Mesothelial cell of epicardium (in vitro differentiated cells): ENCODE results near the gene SLC39A1. TPM values are rescaled to one million over a fixed set of nuclear protein-coding genes. Genes with fewer than 3 reads are reported as not detected.
"Not testable (repeated sequence)": the region's sequence is repeated elsewhere in the genome, so short reads cannot be mapped to it uniquely, and the experiment has no call there.

ENCODE experiments used
- DNase-seq, 2 experiments: peaks; one replicate each; pipeline ENCODE4 v3.0.0; 2021; ENCODE audit warnings: low spot score in 2 of 2; ENCODE audit not compliant: unreplicated experiment in 2 of 2
- H3K27ac Mint-ChIP-seq: 2 replicates; pipeline ENCODE4 v1.8.0; 2021; ENCODE audit warnings: mixed read lengths
- H3K27me3 Mint-ChIP-seq: 2 replicates; pipeline ENCODE4 v1.8.0; 2021; ENCODE audit warnings: low read depth, mixed read lengths
- H3K36me3 Mint-ChIP-seq: 2 replicates; pipeline ENCODE4 v1.8.0; 2021; ENCODE audit warnings: mixed read lengths
- H3K4me1 Mint-ChIP-seq: 2 replicates; pipeline ENCODE4 v1.8.0; 2021; ENCODE audit warnings: mixed read lengths
- H3K4me3 Mint-ChIP-seq: 2 replicates; pipeline ENCODE4 v1.8.0; 2021; ENCODE audit warnings: mild to moderate bottlenecking, moderate library complexity, mixed read lengths
- H3K9me3 Mint-ChIP-seq: 2 replicates; pipeline ENCODE4 v1.8.0; 2021; ENCODE audit warnings: mixed read lengths
- CTCF ChIP-seq: fragments of 200-600 bp; sonication (generic); IDR thresholded peaks from one replicate; pipeline ENCODE4 v1.5.0; 2021; ENCODE audit warnings: antibody characterized with exemption; ENCODE audit not compliant: unreplicated experiment
- total RNA-seq: library from RNA; stranded (reverse); gene quantifications from 3 replicates; pipeline ENCODE4 v1.2.1, GENCODE V29; 2021

Gene SLC39A1
- total RNA-seq, 1 donor from 2014 or later = 73.3 TPM

- no peak for DNase-seq
- Mint-ChIP-seq H3K4me1 (peaks cover 44% of the 10 kb centered on the region), H3K4me3 (no peak overlapping the region), H3K27ac (no peak overlapping the region), H3K27me3 (no peaks in the 10 kb centered on the region), H3K9me3 (no peaks in the 10 kb centered on the region), H3K36me3 (peaks cover 19% of the 10 kb centered on the region)
- no peak for TF ChIP-seq CTCF
These were observed 24.3 kb upstream of the SLC39A1 start for GRCh38 chr1:153987621-153988020.

GRCh38 chr1:153985941-153986761 lies 22.8 kb upstream of the SLC39A1 start, which contains the start of gene RAB13:
Gene RAB13, minus strand, starts transcription at chr1:153986339. Its CDS starts 103 bp downstream, at chr1:153986236.
- Mint-ChIP-seq H3K27me3 (no peaks in the 10 kb centered on the region), H3K4me3 (peak within 1 kb of the TSS; percentile 95), H3K36me3 (peaks cover 9% of the 10 kb centered on the region), H3K27ac (peak within 1 kb of the TSS; percentile 95), H3K4me1 (peaks cover 31% of the 10 kb centered on the region), H3K9me3 (no peaks in the 10 kb centered on the region)
- DNase-seq = peak; percentile 40 to 74
- TF ChIP-seq CTCF = no peak

- no peaks in the 10 kb centered on the region for H3K27me3 Mint-ChIP-seq
- H3K27ac Mint-ChIP-seq = peak overlapping the region; percentile 95
- peaks cover 26% of the 10 kb centered on the region for H3K4me1 Mint-ChIP-seq
- H3K4me3 Mint-ChIP-seq = peak overlapping the region; percentile 95
- peaks cover 8% of the 10 kb centered on the region for H3K36me3 Mint-ChIP-seq
- DNase-seq = peak in 1 of 2 experiments; percentile 41
- no peak for TF ChIP-seq CTCF
- H3K9me3 Mint-ChIP-seq = no peaks in the 10 kb centered on the region
These were observed 22.1 kb upstream of the SLC39A1 start for GRCh38 chr1:153985341-153985912.

GRCh38 chr1:153984123-153984894 lies 21.0 kb upstream of the SLC39A1 start:
- Mint-ChIP-seq H3K4me1 (peaks cover 24% of the 10 kb centered on the region), H3K4me3 (peak overlapping the region; percentile 95), H3K36me3 (peaks cover 8% of the 10 kb centered on the region), H3K27me3 (no peaks in the 10 kb centered on the region), H3K9me3 (no peaks in the 10 kb centered on the region), H3K27ac (peak overlapping the region; percentile 36)
- no peak for DNase-seq
- TF ChIP-seq CTCF = no peak

- H3K27me3 Mint-ChIP-seq, H3K4me3 Mint-ChIP-seq, DNase-seq, H3K9me3 Mint-ChIP-seq, H3K36me3 Mint-ChIP-seq, H3K27ac Mint-ChIP-seq: not testable (repeated sequence)
- peaks cover 37% of the 10 kb centered on the region for H3K4me1 Mint-ChIP-seq
These were observed 18.4 kb upstream of the SLC39A1 start for GRCh38 chr1:153981735-153982134.

- H3K27ac Mint-ChIP-seq = peak overlapping the region; percentile 97
- DNase-seq, H3K27me3 Mint-ChIP-seq, H3K9me3 Mint-ChIP-seq: not testable (repeated sequence)
- peak overlapping the region; percentile 97 for H3K4me3 Mint-ChIP-seq
- peaks cover 28% of the 10 kb centered on the region for H3K4me1 Mint-ChIP-seq
- H3K36me3 Mint-ChIP-seq = peaks cover 16% of the 10 kb centered on the region
These were observed 15.8 kb upstream of the SLC39A1 start for GRCh38 chr1:153979091-153979490.
